GM21723 (cell line): ENCODE measurements around the gene TMOD2.
A peak's percentile ranks its signal among the peaks of the same experiment; 100 is the strongest.

Experiments
- ATAC-seq: cut with Tn5 transposase; IDR thresholded peaks from one replicate; pipeline ENCODE4 v1.9.1; 2021; ENCODE audit warnings: mild to moderate bottlenecking, moderate library complexity; ENCODE audit not compliant: unreplicated experiment

TMOD2 gene

DNA sequence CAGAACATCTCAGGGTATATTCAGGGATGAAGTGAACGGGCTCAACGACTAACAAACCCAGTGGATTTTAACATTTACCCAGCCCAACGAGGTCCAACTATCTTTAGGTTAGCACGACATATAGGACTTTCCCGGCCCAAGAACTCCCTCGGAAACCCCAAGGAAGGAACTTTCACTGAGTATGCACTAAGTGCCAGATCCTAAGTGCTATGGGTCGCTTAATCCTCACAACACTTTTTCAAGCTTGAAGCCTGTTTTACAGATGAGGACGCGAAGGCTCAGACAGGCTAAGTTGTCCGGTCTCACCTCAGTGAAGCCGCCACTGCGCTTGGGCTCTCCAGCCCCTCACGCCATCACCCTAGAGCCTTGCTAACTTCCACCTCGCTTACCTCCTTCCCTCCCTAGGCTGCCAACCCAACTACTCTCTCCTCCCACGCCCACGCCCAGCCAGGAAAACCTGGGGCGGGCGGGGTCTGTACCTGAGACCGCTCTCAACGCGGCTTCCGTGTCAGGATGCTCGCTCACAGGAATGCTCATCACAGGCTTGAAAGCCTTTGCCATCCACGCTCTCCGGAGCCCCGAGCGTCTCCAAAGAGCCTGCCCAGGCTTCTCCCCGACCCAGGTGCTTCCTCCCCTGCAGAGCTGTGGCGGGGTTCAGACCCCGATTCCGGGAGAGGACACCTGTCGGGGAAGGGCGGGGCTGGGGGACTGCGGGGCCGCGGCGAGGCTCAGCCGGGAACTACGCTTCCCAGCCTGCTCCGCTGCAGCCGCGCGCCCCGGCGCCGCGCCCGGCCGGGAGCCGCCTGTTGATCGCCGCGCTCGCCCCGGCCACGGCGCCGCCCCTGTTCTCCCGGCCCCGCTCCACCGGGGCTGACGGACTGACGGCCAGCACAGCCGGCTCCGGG is at the start of gene TMOD2:
Gene TMOD2 (plus strand): TSS at position 806 of the 905 bp plus-strand sequence. CDS start 14,845 bp downstream, outside the sequence.
- peak; percentile 80 for ATAC-seq

DNA sequence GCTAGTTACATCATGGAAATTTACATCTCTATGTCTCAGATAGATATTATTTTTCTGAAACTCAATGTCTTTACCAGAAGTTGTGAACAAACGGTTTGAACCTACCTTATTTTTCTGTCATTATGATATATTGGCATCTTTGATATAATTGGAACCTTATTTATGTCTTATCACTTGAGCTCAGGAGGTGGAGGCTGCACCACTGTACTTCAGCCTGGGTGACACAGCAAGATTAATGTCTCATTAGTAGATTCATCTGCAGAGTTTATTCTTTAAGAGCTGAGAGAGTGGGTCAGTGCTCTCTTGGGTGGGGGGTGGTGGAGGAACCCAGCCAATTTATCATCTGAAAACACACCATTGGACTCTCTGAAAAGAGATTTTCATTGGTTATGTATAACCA is 48.7 kb upstream of the TMOD2 start:
- ATAC-seq, result no peak

DNA sequence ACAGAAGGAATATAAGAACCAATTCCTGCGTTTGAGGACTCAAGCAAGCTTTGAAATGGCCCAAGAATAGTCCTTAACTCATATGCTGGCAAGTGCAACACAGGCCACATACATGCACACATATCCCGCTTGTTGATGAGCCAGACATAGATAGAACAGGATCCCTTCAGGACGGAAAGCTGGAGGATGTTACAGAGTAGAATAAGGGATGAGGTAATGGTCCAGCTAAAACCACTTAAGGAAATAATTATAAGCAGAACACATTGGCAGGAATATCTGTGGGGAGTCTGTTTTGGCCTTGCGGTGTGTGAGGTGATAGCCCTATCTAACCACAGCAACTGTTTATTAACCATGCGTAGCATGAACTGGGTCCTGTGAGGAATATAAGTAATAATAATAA is 45.1 kb upstream of the TMOD2 start:
- ATAC-seq, result no peak

DNA sequence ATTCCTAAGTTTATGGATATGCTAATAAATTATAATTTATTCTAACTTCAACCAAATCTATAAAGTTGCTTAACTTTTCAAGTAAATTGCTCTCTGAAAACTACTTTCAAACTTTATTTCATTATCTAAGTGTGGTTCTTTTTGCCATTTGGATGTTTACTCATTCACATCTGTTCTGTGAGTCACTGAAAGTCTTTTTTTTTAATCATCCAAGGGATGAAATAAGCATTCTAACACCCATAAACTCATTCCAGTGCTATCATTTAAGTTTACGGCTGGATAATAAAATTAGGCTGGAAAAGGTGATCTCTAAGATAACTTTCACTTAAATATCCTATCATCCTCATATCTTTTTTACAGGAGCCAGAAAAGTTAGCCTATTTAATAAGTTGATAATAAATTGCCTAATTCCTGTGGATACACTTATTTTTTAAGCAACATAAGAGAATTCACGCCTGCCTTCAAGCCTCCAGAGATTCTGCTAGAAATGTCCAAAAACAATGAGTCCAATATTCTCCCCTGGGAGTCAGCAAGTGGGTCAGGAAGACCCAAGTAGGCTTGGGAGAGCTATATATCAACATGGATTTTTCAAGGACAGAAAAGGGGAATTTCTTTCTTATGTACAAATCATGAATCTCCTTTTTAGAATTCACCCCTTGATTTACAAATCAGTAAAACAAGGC is 44.3 kb upstream of the TMOD2 start:
- ATAC-seq, result no peak

DNA sequence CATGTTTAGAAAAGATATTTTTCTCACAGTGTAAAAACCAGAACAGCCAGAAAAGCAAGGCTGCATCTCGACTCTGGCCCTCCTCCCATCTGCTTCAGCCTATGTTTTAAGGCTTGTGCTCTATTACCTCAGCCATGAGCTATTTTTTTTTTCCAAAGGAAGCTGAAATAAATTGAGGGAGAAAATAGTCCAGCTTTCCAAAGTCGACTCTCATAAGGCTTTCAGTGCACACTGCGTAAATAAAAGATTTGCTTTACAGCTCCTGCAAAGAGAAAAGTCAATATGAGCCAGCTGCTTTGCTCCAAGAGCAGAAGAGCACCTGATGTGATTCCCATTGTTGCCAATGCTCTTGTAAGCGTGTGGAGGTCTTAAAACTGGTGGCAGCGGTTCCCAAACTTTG is 43.4 kb upstream of the TMOD2 start:
- no peak for ATAC-seq

DNA sequence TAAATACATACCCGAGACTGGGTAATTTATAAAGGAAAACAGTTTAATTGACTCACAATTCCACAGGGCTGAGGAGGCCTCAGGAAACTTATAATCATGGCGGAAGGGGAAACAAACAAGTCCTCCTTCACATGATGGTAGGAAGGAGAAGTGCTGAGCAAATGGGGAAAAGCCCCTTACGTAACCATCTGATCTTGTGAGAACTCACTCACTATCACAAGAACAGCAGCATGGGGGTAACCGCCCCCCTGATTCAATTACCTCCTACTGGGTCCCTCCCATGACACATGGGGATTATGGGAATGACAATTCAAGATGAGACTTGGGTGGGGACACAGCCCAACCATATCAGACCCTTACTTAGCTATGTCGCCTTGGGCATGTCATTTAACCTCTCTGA is 42.4 kb upstream of the TMOD2 start:
- ATAC-seq, result no peak

DNA sequence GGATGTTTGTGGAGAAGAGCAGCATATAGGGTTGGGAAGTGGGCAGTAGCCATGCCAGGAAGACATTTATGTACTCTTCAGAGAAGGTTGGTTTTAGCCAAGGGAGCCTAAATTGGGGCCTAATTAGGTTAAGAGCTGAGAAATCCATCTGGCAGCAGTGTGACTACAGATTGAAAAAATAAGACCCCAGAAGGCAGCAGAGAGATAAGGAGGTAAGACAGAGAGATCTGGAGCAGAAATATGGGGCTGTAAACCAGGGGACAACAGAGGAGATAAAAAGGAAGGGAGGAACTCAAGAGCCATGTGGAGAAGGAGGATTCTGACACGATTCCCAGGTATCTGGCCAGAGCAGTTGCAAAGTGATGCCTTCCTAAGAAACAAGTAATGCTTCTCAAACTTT is 37.2 kb upstream of the TMOD2 start:
- ATAC-seq, result no peak

DNA sequence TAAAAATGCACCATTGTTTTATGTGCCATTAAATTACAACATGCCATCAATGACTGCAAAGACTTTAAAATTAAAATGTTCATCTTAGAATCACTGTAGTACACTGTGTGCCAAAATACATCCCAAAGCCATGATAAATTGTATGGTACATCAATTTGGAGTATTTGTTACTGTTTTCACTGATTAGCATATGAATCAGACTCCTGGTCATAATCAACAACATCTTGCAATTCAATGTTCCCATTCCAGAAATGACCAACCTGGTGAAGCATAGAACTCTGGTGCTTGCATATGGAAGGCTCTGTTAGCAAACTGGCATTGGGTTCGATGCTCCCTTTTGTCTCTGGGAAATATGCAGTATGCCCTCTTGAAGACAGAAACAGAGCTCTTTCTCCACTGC is 36.5 kb upstream of the TMOD2 start:
- no peak for ATAC-seq

DNA sequence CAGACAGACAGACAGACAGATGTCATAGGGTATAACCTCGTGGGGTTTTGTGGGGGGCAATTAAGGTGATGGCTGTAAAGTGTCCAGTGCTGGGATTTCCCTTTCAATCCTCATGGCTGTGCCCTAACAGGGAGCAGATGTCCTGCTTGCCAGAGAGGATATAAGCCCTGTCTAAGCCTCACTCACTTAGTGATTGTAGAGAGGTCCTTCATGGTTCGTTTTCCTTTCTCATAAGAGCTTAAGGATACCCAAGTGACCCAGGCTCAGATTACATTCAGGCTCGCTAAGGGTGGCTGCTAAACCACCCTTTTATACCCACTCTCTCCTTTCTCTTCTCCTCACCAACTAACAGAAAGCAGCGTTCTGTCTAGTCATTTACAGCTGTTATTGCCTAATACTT is 33.2 kb upstream of the TMOD2 start:
- no peak for ATAC-seq

DNA sequence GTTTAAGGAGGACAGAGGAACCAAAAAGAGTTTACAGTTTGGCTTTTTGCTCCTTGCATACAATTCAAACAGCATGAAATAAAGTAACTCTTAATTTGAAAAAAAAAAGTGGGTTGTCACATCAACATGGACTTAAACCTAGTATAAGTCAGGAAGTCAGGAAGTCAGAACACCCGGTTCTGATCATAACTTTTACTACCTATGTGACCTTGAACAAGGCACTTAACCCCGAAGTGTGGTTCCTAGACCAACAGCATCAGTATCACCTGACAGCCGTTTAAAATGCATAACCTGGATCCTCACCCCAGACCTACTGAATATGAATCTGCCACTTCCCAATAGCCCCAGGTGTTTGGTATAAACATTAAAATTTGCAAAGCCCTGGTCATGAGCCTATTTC is 32.7 kb upstream of the TMOD2 start:
- no peak for ATAC-seq

DNA sequence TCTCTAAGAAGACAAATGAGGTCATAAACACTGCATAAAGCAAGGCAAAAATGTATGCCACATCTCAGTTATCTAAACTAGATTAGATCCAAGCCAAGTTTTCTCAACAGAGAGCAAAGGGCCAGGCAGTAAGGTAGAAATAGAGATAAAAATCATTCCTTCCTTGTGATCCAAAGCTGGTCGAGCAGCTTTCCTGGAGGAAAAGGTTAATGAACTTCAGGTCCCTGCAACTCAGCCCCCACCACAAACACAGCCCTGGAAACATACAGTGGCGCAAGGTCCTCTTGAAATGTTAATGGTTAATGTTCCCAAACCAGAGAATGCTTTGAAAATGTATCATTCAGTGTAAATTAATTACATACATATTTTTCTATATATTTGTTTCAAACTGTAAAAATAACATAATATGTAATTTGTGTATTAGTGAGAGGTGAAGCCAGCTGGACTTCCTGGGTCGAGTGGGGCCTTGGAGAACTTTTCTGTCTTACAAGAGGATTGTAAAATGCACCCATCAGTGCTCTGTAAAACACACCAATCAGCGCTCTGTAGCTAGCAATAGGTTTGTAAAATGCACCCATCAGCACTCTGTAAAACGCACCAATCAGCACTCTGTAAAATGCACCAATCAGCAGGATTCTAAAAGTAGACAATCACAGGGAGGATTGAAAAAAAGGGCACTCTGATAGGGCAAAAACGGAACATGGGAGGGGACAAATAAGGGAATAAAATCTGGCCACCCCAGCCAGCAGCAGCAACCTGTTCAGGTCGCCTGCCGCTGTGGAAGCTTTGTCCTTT is 31.0 kb upstream of the TMOD2 start:
- ATAC-seq, result no peak

DNA sequence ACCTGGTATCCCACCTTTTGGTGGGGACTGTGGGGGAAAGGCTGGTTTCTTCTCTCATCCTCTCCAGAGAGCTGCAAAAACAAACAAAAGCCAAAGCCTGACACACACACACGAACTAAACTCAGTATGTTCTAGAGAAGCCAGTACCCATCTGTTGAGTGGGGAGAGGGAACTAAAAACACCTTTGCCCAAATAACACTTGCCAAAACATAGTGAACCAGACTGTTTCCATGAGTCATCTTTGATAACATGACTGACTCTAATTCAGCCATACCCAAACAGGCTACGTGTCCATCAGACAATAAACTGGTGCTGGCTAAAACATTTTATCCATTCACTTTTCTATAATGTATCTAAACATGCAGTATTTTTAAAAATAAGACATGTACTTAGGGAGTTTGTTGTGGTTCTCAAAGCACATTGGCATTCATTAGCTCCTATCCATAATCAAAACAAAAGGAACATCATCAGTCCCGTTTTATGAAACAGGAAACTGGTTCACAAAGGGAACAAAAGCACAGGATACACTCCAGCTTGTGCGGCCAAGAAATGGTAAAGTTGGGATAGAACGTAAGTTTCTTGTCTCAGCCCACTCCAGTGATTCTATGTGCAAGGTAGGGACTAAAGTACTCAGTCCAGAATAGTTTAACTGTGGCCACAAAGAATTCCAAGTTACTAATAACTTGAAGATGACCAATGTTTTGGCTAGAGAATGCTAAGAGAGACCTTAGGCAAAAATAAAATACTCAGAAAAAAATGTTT is 30.0 kb upstream of the TMOD2 start:
- ATAC-seq, result no peak

DNA sequence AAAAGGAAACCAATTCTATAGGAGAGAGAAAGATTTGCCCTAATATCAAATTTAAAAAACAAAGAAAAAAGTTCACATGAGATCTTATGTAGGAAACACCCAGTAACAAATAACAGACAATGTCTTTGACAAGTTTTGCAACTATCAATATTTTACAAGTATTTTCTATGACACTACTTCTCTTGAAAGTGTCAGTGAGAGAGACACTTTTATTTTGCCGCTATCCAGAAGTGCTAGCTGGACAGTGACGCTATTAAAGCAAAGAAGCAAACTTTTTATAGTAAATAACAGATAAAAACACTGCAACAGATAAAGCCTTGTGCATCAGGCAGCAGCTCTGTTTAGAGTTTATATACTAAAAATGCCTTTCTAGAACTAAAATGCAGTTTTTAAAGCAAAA is 27.2 kb upstream of the TMOD2 start:
- no peak for ATAC-seq

DNA sequence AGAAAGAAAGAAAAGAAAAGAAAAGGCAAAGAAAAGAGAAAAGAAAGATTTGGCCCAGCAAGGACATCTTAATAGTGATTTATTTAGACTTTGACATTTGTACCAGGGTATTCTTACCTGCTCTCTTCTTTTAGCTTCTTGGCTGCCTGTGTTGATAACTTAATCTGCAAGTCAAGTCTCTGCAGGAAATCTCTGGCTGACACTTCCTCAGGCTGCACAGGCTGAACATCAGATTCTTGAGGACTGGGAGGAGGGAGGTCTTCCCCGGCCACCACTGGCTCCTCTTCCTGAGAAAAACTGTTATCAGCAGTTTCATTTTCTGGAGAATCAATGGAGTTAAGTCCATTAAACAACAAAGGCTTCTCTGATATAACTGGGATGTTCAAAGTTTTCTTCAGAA is 26.7 kb upstream of the TMOD2 start:
- ATAC-seq, result no peak

DNA sequence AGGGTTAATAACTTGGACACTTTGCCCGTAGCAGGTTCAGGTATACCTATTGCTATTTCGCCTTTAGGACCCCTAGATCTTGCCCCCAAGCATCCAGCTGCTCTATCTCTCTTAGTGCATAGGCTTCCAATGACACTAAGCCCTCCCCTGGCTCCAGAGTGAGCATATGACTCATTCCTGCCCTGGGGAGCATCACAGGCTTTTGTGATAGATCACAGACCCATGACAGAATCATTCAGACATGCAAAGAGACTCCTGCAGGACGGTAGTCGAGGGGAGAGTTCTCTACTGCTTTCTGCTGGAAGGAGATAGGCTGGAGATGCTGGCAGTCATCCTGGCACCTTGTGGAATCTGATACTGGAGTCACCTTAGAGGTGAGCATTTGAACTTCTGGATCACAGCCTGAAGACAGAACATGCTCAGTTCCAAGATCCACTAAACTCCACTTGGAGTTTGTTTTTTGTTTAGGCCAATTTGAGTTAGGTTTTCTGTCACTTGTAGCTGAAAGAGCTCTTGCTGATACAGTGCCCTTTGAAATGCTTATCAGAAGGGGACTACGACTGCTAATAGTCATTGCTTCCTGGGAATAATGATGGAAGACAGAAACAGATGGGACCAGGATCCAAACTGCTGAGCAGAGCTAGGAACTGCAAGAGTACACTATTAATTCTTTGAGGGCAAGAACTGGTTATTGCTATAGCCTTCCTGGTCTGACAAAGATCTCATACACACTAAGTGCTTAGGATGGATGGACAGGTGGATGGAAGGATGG is 24.9 kb upstream of the TMOD2 start:
- peak; percentile 62 for ATAC-seq

DNA sequence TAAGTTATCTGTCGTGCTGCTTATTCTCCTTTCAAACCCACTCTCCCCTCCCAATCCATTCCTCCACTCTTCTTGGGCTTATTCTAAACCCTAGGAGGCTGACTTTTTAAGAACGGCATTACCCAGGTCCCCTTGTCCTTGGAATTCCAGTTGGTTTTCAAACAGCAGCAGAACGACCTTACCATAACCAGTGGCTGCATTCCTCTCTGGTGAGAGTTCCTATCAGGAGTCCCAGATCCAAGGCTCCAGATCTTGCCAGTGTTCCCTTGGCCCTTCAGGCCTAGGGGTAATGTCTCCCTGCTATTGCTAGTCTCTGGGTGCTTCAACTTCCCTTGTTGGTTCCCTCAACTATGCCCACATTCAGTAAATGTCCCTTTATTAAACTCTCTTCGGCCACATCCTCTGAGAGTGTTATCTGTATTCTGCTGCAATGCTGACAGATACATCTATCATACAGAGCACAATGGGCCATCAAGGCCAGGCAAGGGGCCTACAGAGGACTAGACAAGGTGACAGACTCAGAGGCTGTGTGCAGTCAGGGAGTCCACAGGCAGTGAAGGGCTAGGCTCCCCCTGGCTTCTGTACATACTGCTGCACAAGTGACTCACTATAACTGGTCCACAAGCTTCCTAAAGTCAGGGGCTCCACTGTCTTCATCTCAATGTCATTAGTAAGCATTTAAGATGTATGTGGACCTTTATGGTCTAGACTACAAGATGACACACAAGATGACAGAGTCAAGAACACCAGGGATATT is 24.1 kb upstream of the TMOD2 start:
- ATAC-seq, result no peak

DNA sequence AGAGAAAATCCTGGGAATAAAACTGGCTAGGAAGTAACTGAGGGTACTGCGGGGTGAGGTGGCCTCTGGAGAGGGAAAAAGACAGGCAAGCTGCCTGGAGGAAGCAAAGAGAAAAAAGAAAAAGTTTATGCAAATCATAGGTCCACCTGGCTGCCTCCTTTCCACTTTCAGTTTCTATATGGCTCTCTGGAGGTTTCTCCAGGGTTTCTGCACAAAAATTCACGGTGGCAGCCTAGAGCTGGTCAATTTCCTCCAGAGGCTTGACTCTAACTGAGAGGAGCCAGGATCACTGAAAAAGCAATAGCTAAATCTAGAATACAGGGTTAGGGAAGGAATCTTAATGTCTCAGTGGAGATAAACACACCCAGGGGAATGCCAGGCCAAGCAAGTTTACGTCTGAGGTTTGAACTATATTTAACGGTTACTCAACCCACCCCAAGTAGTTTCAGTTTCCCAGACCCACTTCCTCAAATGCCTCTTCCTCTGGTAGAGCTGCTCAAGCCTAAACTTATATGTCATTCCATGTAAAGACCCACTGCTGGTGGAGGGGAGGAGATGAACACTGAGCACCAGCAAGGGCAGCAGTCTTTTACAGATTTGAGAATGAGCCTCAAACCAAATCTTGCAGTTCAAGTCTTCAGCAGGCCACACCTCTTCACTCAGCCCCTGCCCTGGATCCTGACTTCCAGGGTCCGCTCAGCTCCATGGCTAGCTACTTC is 19.7 kb upstream of the TMOD2 start:
- ATAC-seq, result peak; percentile 62

DNA sequence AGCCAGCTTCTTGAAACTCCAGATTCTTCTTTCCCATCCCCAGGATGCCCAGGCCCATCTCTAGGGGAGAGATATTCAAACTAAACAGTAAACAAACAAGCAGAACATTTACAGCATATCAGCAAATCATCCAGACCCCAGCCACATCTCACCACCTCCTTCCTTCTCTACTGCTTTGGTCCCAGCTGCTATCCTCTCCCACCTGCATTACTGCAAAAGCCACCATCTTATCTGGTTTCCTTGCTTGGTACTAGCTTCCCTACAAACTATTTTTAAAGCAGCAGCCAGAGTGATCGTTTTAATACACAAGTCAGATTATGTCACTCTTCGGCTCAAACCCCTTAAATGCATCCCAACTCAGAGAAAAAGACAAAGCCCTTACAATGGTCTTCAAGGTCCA is 18.8 kb upstream of the TMOD2 start:
- ATAC-seq, result no peak
